CD4-positive, alpha-beta T cell treated with Interferon gamma for 1 hour (primary cell): ENCODE measurements around the gene TMEM163.
"Not testable (repeated sequence)": the region's sequence is repeated elsewhere in the genome, so short reads cannot be mapped to it uniquely, and the experiment has no call there.

ENCODE experiments used
- DNase-seq: peaks from one replicate; pipeline ENCODE4 v3.0.0-alpha.2; 2020

TMEM163 gene

DNA sequence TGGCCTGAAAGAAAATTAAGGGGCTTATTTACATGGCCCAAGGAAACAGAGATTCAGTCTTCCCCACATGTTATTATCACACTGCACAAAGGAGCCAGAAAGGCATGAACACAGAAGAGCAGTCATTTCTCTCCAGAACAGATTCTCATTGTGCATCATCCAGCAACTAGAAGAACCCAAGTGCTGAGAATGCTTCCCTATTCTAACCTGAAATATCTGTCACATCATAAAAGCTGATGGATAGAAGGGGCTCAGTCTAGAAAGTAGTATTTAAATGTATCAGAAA, 145.8 kb downstream of the TMEM163 start:
- DNase-seq: no peak

GRCh38 chr2:134572314-134573084, 146.3 kb downstream of the TMEM163 start:
- DNase-seq: no peak

- DNase-seq: no peak
These were observed 148.1 kb downstream of the TMEM163 start for GRCh38 chr2:134570676-134571075.

- no peak for DNase-seq
These were observed 150.4 kb downstream of the TMEM163 start for GRCh38 chr2:134568413-134568812.

GRCh38 chr2:134567666-134568065, 151.1 kb downstream of the TMEM163 start:
- DNase-seq: no peak

DNA sequence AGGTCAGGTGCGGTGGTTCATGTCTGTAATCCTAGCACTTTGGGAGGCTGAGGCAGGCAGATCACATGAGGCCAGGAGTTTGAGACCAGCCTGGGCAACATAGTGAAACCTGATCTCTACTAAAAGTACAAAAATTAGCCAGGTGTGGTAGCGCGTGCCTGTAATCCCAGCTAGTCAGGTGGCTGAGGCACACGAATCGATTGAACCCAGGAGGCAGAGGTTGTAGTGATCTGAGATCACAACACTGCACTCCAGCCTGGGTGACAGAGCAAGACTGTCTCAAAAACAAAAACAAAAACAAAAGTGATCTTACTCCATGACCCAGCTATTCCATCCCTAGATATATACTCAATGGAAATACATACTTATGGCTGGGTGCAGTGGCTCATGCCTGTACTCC, 153.8 kb downstream of the TMEM163 start:
- not testable (repeated sequence) for DNase-seq

DNA sequence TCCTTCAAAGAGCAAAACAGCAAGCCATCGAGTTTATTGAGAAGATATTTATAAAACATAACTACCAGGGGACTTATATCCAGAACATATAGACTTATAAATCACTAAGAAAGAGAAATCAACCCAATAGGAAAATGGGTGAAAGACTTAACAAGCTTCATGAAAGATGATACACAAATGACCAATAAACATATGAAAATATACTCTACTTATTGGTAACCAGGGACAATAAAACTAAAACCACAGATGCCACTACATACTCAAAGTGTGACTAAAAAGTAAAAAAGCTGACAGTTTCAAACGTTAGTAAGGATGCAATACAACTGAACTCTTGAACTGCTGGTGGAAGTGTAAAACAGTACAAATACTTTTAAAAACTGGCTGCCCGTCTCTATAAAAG, 154.3 kb downstream of the TMEM163 start:
- DNase-seq: no peak

DNA sequence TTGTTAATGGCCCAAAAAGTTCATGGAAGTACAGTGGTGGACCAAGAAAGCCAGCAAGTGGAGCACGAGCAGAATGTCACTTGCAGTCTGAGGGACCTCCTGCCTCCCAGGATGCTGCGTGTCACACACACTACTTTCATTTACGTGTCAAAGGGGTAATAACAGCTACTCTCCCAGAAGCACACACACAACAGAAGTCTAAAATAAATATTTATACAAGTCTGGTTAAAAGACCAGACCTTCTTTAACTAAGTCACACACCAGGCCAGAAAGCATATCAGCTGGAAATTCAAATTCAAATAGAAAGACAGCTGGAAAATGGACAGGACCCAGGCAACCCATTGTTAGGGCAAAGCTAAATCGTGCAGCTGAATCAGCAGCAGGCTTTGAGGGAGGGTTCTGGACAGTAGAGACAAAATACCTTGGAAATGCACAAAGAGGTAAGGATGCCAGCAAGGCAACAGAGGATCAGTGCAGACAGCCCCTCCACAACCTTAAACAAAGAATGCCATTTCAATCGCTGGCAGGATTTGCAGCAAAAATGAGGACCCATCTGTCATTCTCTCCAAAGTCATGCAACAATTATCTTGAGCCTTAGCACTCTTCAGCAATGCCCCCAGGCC, 160.5 kb downstream of the TMEM163 start:
- no peak for DNase-seq

DNA sequence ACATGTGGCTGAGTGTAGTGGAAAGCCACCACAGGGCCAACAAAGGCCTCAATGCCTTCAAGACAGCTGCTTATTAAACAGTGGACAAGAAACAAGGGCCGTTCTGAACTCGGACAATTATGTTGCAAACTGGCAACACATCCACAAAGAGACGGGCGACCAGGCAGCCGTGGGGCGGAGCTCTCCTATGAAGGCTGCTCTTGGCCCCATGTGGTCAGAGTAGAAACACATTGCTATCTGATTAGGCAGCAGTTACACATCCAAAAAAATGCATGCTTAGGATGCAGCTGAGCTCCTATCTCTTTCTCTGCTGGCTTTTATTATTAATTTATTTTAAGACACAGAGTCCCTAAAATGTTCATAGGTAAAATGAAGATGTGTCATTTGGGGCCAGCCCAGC, 163.4 kb downstream of the TMEM163 start:
- DNase-seq: no peak

DNA sequence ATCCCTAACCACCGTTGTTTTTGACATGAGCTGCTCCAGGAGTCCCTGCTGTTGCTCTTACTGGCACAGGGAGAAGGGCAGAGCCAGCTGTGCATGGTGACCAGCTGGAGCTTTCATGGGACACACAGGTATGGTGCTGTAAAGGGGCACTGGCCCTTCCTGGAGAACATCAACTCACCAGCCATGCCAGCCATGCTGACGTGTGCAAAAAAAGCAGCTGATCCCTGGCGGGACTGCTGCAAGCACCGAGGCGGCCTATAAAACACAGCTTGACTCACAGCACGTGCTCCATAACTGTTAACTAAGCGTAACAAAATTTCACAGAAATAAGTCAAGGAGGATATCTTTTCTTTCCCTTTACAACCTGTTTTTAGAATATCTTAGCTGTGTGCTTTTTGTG, 165.1 kb downstream of the TMEM163 start:
- DNase-seq: no peak

- no peak for DNase-seq
These were observed 168.1 kb downstream of the TMEM163 start for GRCh38 chr2:134550566-134551164.

- DNase-seq: no peak
These were observed 169.7 kb downstream of the TMEM163 start for GRCh38 chr2:134549104-134549503.

DNA sequence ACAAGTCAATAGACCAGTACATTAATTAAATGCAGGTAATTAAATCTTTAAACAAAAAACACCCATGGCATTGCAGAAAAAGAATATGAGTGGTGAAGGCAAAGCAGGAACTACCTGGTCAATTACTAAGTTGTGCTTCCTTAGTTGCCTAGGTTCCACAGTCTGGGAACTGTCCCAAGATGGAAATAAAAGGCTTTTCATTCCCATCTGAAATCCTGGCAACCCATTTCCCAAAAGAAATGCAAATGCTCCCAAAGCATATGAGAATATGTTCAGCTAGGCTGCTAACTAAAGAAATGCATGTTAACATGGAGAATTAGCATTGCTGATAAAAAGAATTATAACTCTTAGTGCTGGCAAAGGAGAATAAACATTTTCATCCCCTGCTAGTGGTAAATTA, 177.8 kb downstream of the TMEM163 start:
- no peak for DNase-seq

DNA sequence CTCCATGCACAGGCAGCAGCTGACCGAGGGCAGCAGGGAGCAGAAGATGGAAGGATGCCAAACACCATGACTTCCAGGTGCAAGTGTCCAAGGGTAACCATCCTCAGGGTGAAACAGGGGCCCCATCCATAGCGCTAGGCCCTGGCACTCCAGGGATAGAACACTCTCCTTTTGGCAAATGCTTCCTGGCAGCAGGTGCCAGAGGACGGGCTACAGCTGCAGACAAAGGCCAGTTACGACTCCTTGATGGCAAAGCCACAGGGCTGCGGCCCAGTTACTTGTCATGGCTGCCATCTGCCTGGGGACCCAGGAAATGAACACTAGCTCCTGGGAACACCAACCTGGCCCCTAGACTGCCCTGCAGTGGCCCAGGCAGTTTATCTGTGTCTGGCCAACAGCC, 178.8 kb downstream of the TMEM163 start:
- DNase-seq: no peak

- no peak for DNase-seq
These were observed 181.1 kb downstream of the TMEM163 start for GRCh38 chr2:134537702-134538101.

DNA sequence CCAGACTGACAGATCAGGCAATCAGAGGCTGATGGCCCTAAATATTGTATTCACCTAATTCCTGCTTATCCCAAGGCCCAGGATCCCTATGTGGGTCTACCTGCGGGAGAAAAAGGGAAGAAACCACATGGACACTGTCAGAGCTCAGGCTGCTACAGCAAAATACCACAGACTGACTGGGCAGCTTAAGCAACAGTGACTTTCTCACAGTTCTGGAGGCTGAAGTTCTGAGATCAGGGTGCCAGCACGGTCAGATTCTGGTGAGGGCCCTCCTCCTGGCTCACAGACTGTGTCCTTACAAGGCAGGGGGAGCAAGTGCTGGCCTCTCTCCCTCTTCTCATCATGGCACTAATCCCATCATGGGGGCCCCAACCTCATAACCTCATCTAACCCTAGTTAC, 181.7 kb downstream of the TMEM163 start:
- no peak for DNase-seq

GRCh38 chr2:134536296-134536695, 182.5 kb downstream of the TMEM163 start:
- DNase-seq: no peak

- no peak for DNase-seq
These were observed 186.3 kb downstream of the TMEM163 start for GRCh38 chr2:134532537-134532936.

- no peak for DNase-seq
These were observed 191.4 kb downstream of the TMEM163 start for GRCh38 chr2:134527381-134527780.

DNA sequence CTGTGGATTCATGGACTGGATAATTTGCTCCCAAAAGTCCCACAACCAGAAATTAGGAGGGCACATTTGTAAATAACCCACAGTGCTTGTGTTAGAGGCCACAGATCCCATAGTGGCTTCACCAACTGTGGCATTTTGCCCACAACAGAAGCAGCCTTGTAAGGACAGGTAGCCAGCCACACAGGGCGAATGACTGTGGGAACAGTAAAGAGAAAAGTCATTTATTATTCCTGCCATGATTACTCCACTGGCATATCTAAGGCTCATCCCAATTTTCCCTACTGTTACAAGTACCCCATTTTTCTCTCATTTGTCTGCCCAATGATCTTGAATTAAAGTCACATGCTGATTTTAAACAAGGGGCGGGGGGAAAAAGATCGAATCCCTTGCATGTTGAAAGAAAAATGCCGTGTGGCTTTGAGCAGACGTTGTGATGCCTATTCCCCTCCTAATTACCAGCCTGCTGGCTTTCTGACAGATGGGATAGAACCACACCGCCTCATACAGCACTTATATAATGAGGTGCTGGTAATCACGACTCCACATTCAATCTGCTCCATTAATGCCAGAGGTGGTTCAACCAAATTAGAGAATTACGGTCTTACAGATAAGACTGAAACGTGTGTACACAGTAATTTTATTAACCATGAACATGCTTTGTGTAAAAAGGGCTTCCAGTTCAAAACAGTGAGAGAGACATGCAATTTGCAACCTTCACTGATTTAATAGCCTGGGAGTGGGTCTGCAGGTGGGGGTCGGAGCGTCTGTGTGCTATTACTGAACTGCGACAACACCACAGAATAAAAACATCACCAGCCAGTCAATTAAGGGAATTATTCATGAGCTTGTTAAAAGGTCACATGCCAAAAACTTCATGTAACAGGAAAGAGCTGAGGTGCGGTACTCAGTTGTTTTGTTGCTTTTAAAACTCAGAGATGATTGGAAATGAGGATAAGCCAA, 196.0 kb downstream of the TMEM163 start:
- DNase-seq: no peak

GRCh38 chr2:134518101-134518500, 200.7 kb downstream of the TMEM163 start:
- DNase-seq: no peak

GRCh38 chr2:134515137-134515536, 203.7 kb downstream of the TMEM163 start:
- no peak for DNase-seq

DNA sequence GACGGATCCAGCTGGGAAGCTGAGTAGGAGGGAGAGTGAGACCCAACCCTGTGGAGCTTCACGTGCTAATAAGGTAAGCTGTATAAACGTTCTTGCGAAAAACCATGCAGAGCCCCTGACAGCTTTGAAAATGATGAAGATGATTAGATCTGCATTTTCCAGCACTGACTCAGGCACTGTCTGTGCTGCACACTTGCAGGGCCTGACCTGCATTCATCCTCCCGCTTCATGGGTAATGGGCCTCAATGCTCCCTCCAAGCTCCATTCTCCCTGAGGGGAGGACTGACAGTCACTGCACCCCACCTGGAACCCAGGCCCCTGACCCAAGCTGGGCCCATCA, 205.4 kb downstream of the TMEM163 start:
- DNase-seq: no peak
